GM19397 (cell line): ENCODE results near the gene NOC2L.
"Not testable (repeated sequence)": the region's sequence is repeated elsewhere in the genome, so short reads cannot be mapped to it uniquely, and the experiment has no call there.

Experiments
- ATAC-seq: cut with Tn5 transposase; IDR thresholded peaks from one replicate; pipeline ENCODE4 v1.9.1; 2021; ENCODE audit warnings: mild to moderate bottlenecking, moderate library complexity; ENCODE audit not compliant: unreplicated experiment

Gene NOC2L

DNA sequence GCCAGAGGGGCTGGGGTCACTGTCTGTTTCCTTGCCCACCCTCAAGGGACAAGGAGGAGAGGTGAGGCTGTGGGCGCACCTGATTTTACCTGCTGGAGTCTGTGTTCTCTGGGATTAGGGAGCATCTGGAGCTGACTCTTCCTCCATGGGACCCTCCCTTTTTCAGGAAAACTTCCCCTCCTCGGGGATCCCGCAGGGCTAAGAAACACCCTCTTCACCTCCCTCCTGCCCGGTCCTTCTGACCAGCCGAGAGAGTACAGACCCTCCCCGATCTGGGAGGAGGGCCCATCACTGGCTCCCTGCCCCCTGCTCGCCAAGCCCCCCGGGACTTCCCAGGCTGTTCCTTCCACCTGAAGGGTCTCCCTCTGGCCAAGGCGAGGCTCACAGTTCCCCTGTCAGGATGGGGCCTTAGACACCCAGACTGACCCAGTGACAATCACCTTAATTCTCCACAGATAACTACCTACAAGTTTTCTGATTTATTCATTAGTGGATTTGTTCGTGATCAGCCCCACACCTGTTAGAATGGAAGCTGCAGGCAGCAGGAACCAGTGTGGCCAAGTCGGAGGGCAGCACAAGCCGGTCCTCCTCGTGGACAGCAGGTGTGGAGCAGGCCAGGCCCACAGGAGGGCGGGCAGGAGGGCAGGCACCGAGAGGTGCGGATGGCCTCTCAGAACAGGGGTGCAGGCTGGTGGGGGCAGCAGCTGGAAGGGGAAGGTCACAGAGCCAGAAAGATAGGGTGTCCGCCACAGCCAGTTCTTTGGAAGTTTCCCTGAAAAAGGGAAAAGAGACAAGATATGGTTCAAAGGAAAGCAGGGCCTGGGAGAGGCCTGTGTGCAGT is 51.2 kb downstream of the NOC2L start:
- ATAC-seq = no peak

DNA sequence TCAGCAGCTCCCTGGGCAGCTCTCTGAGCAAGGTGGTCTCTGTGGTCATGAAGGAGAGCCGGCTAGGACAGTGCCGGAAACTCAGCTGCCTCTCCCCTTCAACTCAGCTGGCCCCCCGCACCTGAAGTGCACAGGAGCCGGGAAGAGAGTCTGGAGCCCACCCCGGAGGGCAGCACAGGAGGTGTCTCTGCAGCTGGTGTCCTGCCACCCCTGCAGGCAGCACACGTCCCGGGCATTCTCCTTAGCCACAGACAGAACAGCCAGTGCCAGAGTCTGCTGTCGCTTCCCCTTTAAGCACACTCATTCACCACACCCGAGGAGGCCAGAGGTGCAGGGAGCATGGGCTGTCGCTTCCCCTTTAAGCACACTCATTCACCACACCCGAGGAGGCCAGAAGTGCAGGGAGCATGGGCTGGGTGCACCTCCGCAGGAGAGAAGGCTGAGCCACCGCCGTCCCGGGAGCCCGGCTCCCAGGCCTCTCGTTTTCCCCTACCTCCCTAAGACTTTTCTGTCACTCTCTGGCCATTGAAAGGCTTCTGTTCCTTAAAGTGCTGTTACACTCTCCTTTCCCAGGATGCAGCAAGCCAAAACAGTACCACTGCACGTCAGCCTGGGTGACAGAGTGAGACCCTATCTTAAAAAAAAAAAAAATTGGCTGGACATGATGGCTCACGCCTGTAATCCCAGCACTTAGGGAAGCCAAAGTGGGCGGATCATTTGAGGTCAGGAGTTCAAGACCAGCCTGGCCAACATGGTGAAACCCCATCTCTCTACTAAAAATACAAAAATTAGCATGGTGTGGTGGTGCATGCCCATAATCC is 52.2 kb downstream of the NOC2L start:
- ATAC-seq = no peak

DNA sequence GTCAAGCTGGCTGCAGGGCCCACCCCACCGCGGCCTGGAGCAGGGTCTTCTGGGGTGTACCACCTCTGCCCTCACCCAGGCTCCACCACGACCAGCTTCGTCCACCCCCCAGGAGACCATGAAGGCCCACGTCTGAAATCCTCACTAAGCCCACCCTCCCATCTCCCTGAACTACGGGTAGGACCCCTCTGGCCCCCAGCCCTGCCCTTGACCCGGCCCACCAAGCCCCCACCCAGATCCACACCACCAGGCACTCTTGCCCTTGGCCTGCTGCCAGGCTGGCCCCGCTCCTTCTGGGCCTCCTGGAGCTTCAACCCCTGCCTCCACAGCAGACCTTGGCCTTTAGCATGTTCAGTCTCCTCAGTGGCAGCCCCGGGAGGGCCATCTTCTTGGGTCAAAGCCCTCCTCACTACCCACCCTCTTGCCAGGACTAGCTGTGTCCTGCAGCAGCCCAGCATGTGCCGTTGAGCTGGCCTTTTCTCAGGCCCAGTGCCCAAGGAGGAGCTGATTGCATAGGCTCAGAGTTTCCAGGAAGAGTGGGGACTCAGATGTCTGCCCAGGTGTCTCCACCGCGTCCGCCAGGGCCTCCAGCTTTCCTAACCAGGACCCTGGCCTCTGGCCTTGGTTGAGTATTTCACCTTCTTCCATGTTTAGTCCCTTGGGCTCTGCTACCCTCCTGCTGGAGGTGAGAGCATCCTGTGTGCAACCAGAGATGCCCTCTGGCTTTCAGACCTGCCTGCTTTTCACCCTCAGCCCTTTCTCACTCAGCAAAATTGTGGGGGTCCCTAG is 53.1 kb downstream of the NOC2L start:
- no peak for ATAC-seq

DNA sequence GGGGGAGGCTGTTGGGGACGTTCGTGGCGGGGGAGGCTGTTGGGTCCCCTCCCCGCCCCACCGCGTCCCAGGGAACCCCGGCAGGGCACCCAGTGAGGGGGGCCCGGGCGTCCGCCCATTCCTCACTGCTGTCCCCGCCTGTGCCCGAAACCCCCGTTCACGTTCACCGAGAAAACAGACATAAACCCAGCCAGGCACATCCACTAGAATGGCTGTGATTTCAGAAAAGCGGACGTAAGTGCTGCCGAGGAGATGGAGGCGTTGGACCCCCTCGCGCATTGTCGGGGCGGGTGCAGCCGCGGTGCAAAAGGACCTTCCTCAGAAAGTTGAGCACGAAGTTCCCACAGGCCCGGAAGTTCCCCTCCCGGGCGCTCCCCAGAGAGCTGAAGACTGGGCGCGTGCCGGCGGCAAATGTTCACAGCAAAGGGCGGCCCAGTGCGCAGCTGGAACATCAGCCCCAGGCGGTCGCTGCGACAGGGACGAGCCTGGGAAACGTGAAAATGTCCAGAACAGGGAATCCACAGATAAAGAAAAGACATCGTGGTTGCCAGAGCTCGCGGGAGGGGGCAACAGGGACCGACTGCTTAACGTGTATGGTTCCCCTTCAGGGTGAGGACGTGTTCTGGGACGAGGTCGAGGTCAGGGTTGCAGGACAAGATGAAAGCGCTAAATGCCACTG is 53.8 kb downstream of the NOC2L start:
- ATAC-seq = no peak

DNA sequence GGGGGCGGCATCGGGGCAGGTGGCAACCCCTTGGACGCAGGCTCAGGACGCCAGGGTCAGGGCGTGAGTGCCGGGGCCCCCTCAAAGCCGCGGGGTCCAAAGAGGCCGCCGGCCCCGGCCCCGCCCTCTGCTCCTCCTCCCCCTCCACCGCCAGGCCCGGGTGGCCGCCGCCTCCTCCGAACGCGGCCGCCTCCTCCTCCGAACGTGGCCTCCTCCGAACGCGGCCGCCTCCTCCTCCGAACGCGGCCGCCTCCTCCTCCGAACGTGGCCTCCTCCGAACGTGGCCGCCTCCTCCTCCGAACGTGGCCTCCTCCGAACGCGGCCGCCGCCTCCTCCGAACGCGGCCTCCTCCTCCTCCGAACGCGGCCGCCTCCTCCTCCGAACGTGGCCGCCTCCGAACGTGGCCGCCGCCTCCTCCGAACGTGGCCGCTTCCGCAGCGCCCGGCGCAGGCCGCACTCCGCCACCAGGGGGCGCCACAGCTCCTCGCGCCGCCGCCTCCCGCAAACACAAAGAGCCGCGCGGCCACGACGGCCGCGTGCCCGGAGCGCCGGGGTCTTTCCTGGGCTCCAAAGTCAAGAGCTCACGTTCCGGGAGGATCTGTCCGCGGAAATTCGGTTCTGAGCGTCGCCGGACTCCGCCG is 54.6 kb downstream of the NOC2L start:
- no peak for ATAC-seq

DNA sequence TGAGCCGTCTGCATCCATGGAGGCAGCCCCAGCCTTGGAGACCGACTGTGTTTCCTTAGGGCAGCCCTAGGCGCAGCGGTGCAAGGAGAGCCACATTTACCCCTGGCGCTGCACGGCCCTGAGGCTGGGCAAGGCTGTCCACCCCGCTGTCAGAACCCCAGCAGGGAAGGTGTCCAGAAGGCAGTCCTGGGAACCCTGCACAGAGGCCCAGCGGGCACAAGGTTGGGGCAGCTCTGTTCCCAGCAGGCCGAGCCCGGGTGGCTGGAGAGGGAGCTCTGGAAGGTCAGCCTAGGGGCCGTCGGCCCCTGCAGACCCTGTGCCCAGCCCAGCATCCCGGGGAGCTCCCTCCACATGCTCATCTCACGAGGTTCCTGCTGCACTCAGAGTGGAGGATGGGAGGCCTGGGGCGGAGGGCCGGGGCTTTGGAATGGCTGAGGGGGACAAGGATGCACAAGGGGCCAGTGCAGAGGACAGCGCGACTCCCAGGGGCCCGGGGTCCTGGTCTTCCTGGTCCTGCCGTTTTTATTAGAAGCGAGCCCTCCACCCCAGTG is 55.3 kb downstream of the NOC2L start:
- ATAC-seq = no peak

DNA sequence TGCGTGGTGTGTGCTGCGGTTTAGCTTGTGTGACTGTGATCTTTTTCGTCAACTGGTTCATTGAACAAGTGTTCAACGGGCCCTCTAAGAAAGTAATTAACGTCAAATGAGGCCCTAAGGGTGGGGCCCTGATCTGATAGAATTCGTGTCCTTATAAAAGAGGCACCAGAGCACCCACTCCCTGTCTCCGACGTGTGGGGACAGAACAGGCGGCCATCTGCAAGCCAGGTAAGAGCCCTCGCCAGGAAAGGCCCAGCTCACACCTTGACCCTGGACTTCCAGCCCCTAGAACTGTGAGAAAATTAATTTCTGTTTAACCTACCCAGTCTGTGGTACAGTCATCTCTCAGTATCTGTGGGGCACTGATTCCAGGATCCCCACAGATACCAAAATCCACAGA is 55.8 kb downstream of the NOC2L start:
- no peak for ATAC-seq

DNA sequence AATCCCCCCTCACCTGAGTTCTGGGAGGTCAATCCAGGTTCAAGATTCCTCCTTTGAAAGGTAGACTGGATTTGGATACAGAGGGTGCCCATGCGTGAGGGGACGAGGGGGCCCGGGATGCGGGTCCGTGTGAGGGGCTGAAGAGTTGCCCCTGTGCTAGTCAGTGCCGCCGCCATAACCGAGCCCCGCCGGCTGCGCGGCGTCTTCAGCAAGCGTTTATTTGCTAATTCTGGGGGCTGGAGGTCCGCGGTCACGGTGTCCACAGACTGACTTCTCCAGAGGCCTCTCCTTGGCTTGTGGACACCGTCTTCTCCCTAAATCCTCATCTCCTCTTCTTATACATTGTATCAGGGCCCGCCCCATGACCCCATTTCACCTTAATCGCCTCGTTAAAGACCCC is 56.3 kb downstream of the NOC2L start:
- no peak for ATAC-seq

DNA sequence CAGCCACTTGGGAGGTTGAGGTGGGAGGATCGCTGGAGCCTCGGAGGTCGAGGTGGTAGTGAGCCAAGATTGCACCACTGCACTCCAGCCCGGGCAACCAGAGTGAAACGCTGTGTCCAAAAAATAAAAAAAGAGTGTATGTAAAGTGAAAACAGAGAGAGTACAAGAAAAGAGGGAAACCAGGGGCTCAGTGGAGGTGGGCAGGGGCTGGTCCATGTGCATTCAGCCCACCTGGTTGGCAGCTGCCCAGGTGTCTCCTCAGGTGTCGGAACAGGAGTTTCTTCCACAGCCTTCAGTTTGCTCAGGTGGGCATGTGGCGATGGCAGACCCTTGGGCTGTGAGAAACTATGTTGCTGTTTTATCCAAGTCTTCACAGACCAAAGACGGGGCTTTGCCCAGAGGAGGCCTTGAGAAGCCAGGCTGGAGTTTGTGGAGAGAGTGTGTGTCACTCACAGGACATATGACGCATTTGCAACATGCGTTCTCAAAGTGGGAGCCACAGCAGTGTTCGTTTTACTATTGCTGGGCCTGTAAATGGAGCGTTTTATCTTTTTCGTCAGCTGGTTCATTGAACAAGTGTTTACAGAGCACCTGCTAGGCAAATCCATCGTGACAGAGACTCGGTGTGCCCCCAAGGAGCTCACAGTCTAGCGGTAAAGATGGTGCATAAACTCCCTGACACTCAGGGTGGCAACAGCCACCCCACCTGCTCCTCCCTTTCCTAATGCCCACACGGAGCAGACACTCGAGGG is 57.8 kb downstream of the NOC2L start:
- ATAC-seq = no peak

DNA sequence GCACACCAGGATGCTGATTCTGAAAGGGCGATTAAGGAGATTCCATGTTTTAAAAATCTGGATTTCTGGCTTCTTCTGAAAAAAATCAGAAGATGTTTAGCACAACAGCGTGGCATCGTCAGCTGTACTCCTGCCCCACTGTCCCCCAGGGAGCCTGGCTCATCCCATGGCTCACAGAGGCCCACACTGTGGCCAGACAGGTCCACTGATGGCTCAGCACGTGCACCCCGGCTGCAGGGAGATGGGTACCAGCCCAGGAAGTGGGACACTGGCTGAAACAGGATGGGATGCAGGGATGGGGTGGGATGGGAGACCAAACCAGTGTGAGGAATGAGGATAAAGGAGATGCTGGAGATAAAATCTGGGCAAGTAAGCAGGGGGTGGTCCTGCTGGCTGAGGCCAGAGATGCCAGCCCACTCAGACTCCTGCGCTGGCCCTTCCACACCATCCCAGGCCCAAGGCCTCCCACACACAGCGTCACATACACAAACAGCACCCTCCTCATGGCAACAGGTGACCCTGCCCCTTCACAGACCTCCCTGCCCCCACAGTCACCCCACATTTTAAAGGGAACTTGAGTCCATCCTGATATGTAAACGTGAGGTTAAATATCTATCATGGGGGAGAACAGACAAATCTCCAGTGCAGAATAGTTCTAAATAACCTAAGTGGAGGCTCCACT is 59.3 kb downstream of the NOC2L start:
- ATAC-seq = no peak

DNA sequence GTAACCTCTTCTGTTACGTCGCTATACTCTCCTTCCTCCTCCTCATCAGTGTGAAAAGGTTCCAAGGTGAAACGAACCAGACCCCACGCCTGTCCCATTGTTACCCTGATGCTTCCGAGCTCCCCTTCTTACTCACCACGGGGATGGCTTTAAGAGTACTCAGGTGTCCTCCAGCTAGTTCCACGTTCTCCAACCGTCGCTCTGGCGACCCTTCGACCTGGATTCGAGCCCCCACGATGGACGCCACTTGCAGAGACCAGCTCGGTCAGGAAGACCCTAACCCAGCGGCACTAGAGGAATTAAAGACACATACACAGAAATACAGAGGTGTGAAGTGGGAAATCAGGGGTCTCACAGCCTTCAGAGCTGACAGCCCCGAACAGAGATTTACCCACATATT is 61.1 kb downstream of the NOC2L start:
- not testable (repeated sequence) for ATAC-seq

DNA sequence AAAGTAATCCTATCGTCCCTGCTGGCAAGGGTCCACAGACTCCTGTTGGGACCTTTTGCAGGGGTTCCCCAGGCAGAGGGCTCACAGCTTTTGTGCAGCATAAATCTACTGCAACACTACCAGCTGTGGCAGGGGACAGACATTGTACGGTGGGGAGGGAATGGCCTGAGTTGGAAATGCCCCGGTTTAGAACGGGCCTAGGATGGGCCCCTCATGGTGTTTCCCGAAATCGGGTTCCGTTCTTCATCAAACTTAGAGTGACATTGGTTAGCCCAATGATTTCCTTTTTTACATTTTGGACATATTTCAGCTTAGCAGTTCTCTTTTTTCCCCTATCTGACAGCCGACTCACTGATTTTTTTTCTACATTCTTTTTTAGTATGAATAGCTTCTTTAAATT is 61.8 kb downstream of the NOC2L start:
- no peak for ATAC-seq
